Measurements from ENCODE around the gene SCYGR7.

The SCYGR7 gene

DNA sequence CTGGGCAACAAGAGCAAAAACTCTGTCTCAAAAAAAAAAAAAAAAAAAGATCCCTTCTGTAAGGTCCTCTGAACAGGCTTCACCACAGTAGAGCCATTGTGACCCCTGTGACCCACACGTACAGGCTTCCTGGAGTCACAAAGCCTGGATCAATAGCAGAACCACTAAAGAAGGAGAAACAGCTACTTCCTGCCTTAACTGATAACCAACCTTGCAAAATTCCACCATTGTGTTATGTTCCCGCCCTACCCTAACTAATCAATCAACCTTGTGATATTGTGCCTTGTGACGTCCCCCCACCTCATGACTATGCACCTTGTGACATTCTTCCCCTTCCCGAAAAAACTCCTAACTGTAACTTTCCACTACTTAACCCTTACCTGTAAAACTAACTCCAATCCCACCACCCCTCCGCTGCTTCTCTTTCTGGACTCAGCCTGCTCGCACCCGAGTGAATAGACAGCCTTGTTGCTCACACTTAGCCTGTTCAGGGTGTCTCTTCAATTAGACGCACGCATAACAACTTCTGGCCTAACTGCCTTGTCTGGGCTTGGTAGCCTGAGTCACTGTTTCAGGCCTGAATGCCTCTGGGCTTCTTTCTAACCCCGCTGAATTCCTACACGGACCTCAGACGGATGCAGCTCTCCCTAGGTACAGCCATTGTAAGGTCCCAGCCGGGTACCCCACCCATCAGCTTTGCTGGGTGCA lies 31.4 kb downstream of the SCYGR7 start:
- no peak for DNase-seq

- DNase-seq = no peak
Measured at GRCh38 chr2:227761740-227762476, 33.8 kb downstream of the SCYGR7 start.

DNA sequence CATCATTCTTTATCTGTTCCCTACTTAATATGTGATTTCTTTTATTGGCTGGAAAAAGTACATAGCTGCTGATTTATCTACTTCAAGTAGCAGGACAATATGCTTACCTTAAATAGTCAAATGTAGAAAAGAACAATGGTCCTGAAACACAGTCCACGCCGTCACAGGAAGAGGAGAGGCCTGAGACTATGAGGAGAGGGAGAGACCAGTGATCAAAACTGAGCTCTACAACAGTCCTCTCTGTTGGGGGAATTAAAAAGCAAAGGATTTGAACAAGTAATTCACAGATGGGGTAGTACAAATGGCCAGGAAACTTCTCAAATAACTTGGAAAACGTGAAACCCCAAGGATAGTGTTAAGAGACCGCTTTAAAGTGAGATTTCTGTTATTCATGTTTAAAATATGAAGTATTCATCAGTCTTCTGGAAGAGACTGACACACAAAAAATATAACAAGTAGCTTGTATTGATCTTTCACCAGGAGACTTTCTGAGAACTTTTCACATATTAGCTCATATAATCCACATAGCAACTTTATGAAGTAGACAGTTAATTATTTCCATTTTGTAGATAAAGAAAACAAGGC lies 37.7 kb downstream of the SCYGR7 start:
- no peak for DNase-seq

GRCh38 chr2:227766373-227766883 lies 38.3 kb downstream of the SCYGR7 start:
- peak; percentile 56 for DNase-seq

DNA sequence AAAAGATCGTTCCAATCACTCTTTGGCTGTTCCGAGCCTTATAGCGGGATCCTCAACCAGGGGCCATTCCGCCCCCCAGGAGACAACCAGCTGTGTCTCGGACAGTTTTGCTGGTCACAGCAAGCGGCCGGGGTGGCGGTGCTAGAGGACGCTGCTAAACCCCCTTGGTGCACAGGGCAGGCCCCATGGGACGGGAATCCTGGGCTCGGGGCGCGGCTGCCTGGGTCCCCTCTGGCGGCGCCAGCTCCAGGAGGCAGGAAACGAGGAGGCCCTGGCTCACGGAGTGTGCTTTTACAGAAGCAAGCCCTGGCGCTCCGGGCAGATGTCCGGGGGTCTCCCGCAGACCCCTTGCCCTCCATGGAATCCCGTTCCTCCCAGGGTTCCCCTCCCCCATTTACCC lies 39.7 kb downstream of the SCYGR7 start:
- no peak for DNase-seq

DNA sequence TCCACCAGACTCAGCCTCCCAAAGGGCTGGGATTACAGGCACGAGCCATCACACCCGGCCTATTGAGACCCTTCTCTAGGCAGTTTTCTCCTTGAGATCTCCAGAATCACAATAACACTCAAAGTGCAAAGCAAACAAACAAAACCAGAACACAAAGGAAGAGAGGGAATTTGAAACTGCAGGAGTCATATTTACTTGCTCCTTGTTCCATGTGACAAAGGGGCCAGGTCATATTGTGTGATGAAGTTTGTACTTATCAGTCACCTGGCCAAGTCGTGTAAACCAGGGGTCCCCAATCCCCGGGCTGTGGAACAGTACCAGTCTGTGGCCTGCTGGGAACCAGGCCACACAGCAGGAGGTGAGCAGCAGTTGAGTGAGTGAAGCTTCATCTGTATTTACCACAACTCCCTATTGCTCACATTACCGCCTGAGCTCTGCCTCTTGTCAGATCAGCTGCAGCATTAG lies 44.1 kb downstream of the SCYGR7 start:
- peak; percentile 68 for DNase-seq

DNA sequence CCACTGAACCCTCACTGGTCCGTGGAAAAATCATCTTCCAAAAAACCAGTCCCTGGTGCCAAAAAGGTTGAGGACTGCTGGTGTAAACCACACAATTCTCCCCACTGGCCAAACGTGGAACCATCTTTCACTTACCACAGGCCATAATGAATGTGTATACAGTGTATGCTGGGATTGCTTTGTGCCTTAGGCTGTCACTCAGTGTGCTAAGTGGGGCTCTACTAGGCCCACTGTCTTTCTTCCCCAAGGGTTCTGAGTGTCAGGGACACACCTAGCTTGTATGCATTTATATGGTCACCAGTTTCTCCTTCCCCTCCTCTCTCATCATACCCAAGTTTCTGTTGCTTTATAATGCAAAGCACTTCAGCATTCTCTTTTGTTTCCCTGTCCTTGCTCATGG lies 44.8 kb downstream of the SCYGR7 start:
- DNase-seq = no peak

DNA sequence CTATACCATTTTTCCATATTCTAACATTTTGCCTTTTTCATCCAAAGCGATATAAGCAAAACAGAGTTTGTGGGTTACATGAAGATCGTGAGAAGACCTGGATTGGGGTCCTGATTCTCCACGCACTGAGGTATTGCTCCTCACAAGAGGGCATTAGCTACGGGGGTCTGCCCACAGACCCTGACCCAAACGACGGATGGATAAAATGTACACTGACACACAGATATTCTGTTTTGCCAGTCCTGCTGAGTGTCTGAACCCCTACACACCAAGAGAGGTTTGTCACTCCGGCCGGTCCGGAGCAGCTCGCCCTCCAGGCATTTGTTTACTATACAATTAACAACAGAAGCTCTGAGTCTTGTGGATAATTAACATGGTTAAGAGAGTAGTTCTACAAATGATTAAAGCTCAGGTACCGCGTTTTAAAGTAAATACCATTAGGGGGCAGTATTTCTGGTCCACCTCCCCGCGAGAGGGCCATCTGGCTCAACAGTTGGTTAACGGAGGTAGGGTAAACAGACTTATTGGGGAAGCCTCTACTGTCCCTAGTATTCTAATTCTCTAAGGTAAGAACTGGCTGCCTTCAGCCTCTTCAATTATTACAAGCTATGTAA lies 46.0 kb downstream of the SCYGR7 start:
- DNase-seq = no peak

DNA sequence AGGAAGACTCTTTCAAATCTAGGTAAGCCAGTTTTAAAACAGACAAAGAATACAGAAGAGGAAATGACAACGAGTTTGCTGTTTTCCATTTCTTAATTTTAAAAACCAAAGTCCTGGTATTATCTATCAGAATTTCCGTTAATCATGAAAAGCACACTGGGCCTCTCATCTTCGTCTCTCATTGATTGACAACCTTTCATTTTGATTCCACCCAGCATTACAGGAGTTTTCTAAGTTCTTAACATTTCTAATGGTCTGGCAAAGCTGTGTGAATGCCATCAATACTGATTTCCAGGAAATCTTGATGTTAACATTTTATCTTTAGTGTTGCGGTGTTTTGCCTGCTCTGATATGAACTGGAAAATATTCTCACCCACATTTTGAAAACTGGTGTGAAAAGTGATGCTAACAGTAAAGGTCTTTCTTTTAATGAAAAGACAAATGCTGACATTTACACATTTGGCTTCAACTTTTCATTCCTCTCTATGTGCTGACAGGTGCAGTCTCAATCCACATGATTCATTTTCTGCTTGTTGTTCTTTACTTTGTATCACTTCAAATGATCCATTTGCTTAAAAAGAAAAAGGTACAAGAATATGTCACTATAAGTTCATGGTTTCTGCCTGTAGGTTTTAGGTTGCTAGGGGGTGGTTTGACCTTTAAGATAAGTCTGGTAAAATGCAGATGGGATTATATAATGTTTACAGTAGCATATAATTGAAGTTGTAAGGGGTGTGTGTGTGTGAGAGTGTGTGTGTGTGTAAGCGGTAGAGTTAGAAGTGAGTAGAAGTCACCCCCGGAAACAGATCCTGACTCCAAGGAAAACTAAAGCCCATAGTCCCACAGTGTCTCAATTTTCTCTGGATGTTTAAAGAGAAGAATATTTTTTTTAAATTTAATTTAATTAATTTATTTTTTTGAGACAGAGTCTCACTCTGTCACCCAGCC lies 47.0 kb downstream of the SCYGR7 start:
- DNase-seq = no peak
